Measurements from ENCODE around the gene PCDHGA1.

GRCh38 chr5:141495453-141495811 lies 165.1 kb downstream of the PCDHGA1 start:
- no peak for TF ChIP-seq SUZ12 (IDR thresholded peaks at IDR 0.05; ENCODE audit: extremely low read depth, insufficient read depth, insufficient read length)
- no peak for TF ChIP-seq ZNF274 (IDR thresholded peaks at IDR 0.05; ENCODE audit: low read depth, low read length)
